GM06990 (cell line): Measurements from ENCODE around the gene RIPPLY1.

ENCODE experiments used
- DNase-seq: peaks from one replicate; pipeline ENCODE4 v3.0.0-alpha.2; 2011; ENCODE audit not compliant: insufficient read length; ENCODE audit errors: extremely low read depth
- H3K27me3 ChIP-seq: replicated peaks from 2 replicates; pipeline ENCODE4 v1.6.0; 2011; ENCODE audit warnings: low read length; ENCODE audit not compliant: control insufficient read depth, insufficient read depth
- H3K36me3 ChIP-seq: 2 replicates; pipeline ENCODE4 v1.5.1; 2011; ENCODE audit warnings: low read length; ENCODE audit not compliant: control insufficient read depth, insufficient read depth
- H3K4me3 ChIP-seq: replicated peaks from 2 replicates; pipeline ENCODE4 v1.5.1; 2011; ENCODE audit warnings: low read depth, mild to moderate bottlenecking, control low read depth, low read length
- TF ChIP-seq, protein P1 (sequence below): IDR thresholded peaks from 2 replicates; pipeline ENCODE4 v1.5.1; 2011; ENCODE audit warnings: low read length, control low read depth, mild to moderate bottlenecking, inconsistent platforms; ENCODE audit not compliant: insufficient read depth, poor library complexity, severe bottlenecking

RIPPLY1 gene

GRCh38 chrX:106912864-106913263, 9.7 kb upstream of the RIPPLY1 start:
- DNase-seq, result no peak
- Histone ChIP-seq H3K36me3 (no peaks in the 10 kb centered on the region), H3K4me3 (no peak overlapping the region), H3K27me3 (no peaks in the 10 kb centered on the region; the same call in 1 of the 2 replicates)
- TF ChIP-seq, protein P1, sequence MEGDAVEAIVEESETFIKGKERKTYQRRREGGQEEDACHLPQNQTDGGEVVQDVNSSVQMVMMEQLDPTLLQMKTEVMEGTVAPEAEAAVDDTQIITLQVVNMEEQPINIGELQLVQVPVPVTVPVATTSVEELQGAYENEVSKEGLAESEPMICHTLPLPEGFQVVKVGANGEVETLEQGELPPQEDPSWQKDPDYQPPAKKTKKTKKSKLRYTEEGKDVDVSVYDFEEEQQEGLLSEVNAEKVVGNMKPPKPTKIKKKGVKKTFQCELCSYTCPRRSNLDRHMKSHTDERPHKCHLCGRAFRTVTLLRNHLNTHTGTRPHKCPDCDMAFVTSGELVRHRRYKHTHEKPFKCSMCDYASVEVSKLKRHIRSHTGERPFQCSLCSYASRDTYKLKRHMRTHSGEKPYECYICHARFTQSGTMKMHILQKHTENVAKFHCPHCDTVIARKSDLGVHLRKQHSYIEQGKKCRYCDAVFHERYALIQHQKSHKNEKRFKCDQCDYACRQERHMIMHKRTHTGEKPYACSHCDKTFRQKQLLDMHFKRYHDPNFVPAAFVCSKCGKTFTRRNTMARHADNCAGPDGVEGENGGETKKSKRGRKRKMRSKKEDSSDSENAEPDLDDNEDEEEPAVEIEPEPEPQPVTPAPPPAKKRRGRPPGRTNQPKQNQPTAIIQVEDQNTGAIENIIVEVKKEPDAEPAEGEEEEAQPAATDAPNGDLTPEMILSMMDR, result no peak

DNA sequence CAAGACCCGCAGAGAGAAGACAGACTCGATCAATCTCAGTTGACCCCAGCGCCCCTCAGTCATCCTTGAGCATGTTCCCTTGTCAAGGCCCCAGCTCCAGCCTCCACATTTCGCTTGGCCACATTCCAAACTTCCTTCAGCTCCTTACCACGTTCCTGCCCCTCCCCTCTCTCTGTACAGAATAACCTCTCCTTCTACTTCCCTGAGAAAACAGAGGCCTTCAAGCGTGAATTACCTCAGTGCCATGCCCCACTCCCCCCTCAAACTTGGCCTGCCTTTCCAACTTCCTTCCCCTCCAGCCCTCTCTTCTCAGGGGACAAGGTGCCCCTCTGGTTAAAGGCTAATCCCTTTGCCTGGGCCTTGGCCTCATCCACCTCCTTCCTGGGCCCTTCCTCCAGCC, 3.2 kb upstream of the RIPPLY1 start:
- Histone ChIP-seq H3K36me3 (no peaks in the 10 kb centered on the region), H3K27me3 (no peaks in the 10 kb centered on the region; the same call in 1 of the 2 replicates), H3K4me3 (no peak overlapping the region)
- TF ChIP-seq, protein P1, result no peak
- no peak for DNase-seq

- Histone ChIP-seq H3K4me3 (no peak overlapping the region), H3K27me3 (no peaks in the 10 kb centered on the region; the same call in 1 of the 2 replicates), H3K36me3 (no peaks in the 10 kb centered on the region)
- TF ChIP-seq, protein P1, result no peak
- DNase-seq, result no peak
Measured at GRCh38 chrX:106905064-106905708, 2.0 kb upstream of the RIPPLY1 start.

DNA sequence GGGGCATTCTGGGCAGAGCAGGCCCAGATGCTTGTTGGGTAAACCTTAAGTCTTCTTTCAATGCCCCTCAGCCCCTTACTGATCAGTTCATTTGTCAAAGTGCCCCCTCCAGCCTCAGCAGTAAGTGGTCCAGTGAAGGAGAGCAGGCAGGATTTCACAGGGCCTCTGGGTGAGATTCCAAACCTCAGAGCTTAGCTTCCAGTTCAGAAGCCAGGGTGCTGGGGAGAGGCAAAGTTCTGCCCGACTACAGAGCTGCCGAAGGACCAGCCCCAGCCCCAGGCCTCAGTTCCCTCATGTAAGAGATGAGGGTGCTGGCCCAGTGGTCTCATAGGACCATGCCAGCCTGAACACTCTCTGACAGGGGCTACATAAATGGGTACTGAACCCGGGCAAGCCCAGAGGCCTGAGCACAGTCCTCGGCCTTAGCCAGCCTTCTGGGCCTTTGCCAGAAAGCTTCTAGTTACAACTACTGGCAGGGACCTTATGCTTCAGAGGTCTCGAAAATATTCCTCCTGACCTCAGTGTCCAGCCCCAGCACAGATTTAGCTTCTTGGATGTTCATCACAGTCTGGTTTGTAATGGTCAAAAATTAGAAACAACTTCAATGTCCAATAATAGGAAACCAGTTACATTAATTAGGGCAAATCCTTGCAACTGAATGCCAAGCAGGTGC, 851 bp upstream of the RIPPLY1 start:
- H3K36me3 ChIP-seq, result no peaks in the 10 kb centered on the region
- H3K27me3 ChIP-seq, result no peaks in the 10 kb centered on the region
- H3K4me3 ChIP-seq, result no peak overlapping the region
- TF ChIP-seq, protein P1, result no peak
- DNase-seq, result no peak

GRCh38 chrX:106902684-106903083, 457 bp downstream of the RIPPLY1 start:
- H3K4me3 ChIP-seq, result no peak overlapping the region
- TF ChIP-seq, protein P1, result no peak
- H3K36me3 ChIP-seq, result no peaks in the 10 kb centered on the region
- H3K27me3 ChIP-seq, result no peaks in the 10 kb centered on the region
- DNase-seq, result no peak
